ENCODE results near the gene TBC1D4. TPM values are rescaled to one million over a fixed set of nuclear protein-coding genes. Genes with fewer than 3 reads are reported as not detected.

The TBC1D4 gene
- polyA plus RNA-seq, 1 donor from 2014 or later = 3.9 TPM

DNA sequence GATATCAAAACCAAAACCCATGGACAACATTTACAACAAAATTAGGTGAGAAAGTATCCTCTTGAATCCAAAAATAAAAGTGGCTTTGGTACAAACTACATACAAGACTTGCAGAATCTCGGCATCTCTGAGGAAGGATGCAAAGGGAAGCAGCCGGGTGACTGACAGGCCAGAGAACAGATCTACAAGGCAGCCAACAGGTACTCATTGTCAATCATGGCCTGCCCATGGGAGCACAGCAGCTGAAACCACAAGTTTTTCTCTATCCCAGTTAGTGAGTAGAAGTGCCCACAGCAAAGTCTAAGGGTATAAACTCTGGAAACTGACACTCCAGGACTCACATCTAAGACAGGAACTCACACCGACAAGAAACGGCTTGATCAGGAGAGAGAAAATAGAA, 74.5 kb downstream of the TBC1D4 start:
- Histone ChIP-seq H3K4me3 (ENCODE audit: low read length) (no peak overlapping the region), H3K27me3 (ENCODE audit: insufficient read depth, low read depth, low read length) (no peaks in the 10 kb centered on the region), H4K20me1 (ENCODE audit: insufficient read depth) (no peaks in the 10 kb centered on the region), H3K4me2 (ENCODE audit: low read length) (no peak overlapping the region), H3K9ac (ENCODE audit: low read length) (no peak overlapping the region), H3K79me2 (replicated peaks; ENCODE audit: insufficient read depth, low read length) (no peaks in the 10 kb centered on the region), H3K9me2 (ENCODE audit: insufficient read depth, low read length) (no peaks in the 10 kb centered on the region), H3K9me3 (ENCODE audit: low read length) (no peaks in the 10 kb centered on the region), H2AFZ (ENCODE audit: low read depth, low read length) (no peak overlapping the region), H3K36me3 (ENCODE audit: insufficient read depth, low read length) (no peaks in the 10 kb centered on the region), H3K27ac (ENCODE audit: low read length) (no peak overlapping the region), H3F3A (ENCODE audit: insufficient read depth, low read length, poor library complexity, severe bottlenecking) (peaks cover 3% of the 10 kb centered on the region)
- TF ChIP-seq EP300 (conservative IDR thresholded peaks at IDR 0.05; ENCODE audit: poor library complexity, severe bottlenecking) (no peak), RAD21 (conservative IDR thresholded peaks at IDR 0.05) (no peak), MXI1 (conservative IDR thresholded peaks at IDR 0.05; ENCODE audit: poor library complexity, severe bottlenecking) (no peak), EZH2 (IDR thresholded peaks at IDR 0.05; ENCODE audit: borderline replicate concordance, insufficient read depth, low read length, poor library complexity, severe bottlenecking) (no peak), POLR2AphosphoS5 (IDR thresholded peaks at IDR 0.05) (no peak), TAF1 (IDR thresholded peaks at IDR 0.05; ENCODE audit: low read depth) (no peak), SMC3 (conservative IDR thresholded peaks at IDR 0.05; ENCODE audit: poor library complexity) (no peak)
- TF ChIP-seq, protein P1, sequence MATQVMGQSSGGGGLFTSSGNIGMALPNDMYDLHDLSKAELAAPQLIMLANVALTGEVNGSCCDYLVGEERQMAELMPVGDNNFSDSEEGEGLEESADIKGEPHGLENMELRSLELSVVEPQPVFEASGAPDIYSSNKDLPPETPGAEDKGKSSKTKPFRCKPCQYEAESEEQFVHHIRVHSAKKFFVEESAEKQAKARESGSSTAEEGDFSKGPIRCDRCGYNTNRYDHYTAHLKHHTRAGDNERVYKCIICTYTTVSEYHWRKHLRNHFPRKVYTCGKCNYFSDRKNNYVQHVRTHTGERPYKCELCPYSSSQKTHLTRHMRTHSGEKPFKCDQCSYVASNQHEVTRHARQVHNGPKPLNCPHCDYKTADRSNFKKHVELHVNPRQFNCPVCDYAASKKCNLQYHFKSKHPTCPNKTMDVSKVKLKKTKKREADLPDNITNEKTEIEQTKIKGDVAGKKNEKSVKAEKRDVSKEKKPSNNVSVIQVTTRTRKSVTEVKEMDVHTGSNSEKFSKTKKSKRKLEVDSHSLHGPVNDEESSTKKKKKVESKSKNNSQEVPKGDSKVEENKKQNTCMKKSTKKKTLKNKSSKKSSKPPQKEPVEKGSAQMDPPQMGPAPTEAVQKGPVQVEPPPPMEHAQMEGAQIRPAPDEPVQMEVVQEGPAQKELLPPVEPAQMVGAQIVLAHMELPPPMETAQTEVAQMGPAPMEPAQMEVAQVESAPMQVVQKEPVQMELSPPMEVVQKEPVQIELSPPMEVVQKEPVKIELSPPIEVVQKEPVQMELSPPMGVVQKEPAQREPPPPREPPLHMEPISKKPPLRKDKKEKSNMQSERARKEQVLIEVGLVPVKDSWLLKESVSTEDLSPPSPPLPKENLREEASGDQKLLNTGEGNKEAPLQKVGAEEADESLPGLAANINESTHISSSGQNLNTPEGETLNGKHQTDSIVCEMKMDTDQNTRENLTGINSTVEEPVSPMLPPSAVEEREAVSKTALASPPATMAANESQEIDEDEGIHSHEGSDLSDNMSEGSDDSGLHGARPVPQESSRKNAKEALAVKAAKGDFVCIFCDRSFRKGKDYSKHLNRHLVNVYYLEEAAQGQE (IDR thresholded peaks at IDR 0.05; ENCODE audit: borderline replicate concordance) = no peak
- TF ChIP-seq, protein P2, sequence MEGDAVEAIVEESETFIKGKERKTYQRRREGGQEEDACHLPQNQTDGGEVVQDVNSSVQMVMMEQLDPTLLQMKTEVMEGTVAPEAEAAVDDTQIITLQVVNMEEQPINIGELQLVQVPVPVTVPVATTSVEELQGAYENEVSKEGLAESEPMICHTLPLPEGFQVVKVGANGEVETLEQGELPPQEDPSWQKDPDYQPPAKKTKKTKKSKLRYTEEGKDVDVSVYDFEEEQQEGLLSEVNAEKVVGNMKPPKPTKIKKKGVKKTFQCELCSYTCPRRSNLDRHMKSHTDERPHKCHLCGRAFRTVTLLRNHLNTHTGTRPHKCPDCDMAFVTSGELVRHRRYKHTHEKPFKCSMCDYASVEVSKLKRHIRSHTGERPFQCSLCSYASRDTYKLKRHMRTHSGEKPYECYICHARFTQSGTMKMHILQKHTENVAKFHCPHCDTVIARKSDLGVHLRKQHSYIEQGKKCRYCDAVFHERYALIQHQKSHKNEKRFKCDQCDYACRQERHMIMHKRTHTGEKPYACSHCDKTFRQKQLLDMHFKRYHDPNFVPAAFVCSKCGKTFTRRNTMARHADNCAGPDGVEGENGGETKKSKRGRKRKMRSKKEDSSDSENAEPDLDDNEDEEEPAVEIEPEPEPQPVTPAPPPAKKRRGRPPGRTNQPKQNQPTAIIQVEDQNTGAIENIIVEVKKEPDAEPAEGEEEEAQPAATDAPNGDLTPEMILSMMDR (IDR thresholded peaks at IDR 0.05; ENCODE audit: poor library complexity, severe bottlenecking) = no peak

DNA sequence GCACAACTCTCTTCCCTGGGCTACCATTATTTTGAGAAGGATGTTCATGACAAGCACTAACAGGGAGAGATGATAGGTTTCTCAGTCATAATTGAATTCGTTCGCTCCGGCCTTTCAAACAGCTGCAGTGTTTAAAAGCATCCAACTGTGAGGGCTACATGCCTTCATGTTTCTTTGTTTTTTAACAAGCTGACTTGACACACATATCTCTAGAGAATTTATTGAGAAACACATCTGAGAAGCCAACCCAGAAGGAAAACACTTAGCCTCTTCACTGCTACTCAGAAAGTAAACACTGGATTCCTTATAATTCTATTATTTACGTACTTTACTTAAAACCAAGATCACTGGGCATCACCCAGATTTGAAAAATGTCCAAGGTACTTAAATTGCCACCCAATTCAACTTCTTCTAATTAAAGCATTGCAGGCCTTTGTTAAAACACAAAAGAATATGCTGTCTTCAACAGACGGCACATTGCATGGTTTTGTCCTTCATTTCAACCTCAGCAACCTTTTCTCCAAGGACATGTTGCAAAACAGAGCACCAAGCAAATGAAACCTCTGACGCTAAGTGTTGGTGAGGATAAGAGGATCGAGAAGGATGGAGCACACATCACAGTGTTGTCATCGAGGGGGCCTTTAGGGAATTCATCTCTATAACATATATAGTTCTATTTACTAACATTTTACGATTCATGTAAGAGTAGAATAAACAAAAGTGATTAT, 75.8 kb downstream of the TBC1D4 start:
- no peak overlapping the region for H3K9ac ChIP-seq (ENCODE audit: low read length)
- no peaks in the 10 kb centered on the region for H4K20me1 ChIP-seq (ENCODE audit: insufficient read depth)
- TF ChIP-seq EP300 (conservative IDR thresholded peaks at IDR 0.05; ENCODE audit: poor library complexity, severe bottlenecking) (peak; percentile 90), POLR2AphosphoS5 (IDR thresholded peaks at IDR 0.05) (peak; percentile 97), RAD21 (conservative IDR thresholded peaks at IDR 0.05) (no peak)
- no peaks in the 10 kb centered on the region for H3K36me3 ChIP-seq (ENCODE audit: insufficient read depth, low read length)
- H2AFZ ChIP-seq (ENCODE audit: low read depth, low read length) = no peak overlapping the region
- no peaks in the 10 kb centered on the region for H3K9me2 ChIP-seq (ENCODE audit: insufficient read depth, low read length)
- no peak overlapping the region for H3K4me3 ChIP-seq (ENCODE audit: low read length)
- H3K79me2 ChIP-seq (replicated peaks; ENCODE audit: insufficient read depth, low read length) = no peaks in the 10 kb centered on the region
- H3K9me3 ChIP-seq (ENCODE audit: low read length) = no peaks in the 10 kb centered on the region
- H3K27ac ChIP-seq (ENCODE audit: low read length) = no peak overlapping the region
- H3F3A ChIP-seq (ENCODE audit: insufficient read depth, low read length, poor library complexity, severe bottlenecking) = peaks cover 3% of the 10 kb centered on the region
- no peak overlapping the region for H3K4me2 ChIP-seq (ENCODE audit: low read length)
- H3K27me3 ChIP-seq (ENCODE audit: insufficient read depth, low read depth, low read length) = no peaks in the 10 kb centered on the region
